Fibroblast of gingiva (primary cell): ENCODE data around the gene CHST10.
"Not testable (repeated sequence)": the region's sequence is repeated elsewhere in the genome, so short reads cannot be mapped to it uniquely, and the experiment has no call there.

Experiments used
- DNase-seq: peaks from one replicate; pipeline ENCODE4 v3.0.0-alpha.2; 2011; ENCODE audit warnings: low read depth

The CHST10 gene

GRCh38 chr2:100416935-100417710, at the start of gene CHST10:
CHST10 (minus strand) TSS chr2:100417668; CDS start chr2:100406675, 10,993 bp downstream.
- peak; percentile 43 for DNase-seq

GRCh38 chr2:100460904-100461530, 43.5 kb upstream of the CHST10 start:
- DNase-seq: no peak

DNA sequence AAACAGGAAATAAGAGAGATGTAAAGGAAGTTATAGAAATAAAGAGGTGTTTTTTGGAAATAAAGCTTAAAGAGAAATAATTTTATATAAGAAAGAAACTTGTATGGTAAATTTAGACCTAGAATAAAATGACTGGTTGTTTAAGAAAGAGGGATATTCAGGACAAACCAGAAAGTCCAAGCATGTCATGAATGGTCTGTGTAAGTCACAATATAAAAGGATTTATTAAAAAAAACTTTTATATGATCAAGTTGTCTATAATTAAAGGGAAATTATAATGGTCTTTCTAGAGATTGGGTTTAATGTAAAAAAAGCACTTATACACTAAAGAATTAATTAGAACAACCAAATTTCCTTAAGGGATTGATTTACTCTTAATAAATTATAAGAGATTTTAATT, 38.9 kb upstream of the CHST10 start:
- not testable (repeated sequence) for DNase-seq

DNA sequence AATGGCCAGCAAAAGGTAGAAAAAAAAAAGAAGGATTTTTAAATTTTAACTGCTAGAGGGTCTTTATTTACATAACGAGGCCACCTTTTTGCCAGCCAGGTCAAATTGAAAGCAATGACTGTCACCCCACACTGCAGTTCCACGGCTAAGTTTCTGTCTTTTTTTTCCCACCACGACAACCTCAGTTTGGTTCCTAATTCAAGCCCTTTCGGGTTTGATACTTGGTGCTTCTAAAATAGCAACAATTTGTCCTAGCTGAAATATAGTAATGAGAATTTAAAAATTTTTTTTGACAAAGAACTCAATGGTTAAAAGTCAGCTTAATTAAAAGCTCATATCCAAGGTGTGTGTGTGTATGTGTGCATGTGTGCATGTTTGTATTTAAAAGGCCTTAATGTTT, 36.4 kb upstream of the CHST10 start:
- DNase-seq: no peak

GRCh38 chr2:100451734-100452133, 34.3 kb upstream of the CHST10 start:
- DNase-seq: no peak

DNA sequence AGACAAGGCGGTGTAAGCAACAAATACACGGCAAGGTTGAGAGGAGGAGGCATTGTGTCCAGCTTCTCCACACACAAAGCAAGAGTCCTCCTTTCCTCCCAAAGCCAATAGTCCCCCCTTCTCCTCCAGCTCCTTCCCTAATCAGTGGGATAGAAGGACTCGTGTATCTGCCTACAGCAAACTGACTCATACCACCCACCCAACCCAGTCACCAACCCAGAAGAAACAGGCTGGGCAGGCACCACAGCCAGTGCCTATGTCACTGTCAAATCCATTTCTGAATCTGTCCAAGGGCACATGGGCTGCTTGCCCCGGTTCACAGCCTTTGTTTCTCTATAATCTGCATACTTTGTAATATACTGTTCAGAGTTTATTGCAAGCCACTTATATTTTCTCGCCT, 33.6 kb upstream of the CHST10 start:
- no peak for DNase-seq

- DNase-seq: no peak
Measured at GRCh38 chr2:100446696-100447095, 29.2 kb upstream of the CHST10 start.

- no peak for DNase-seq
Measured at GRCh38 chr2:100437751-100438150, 20.3 kb upstream of the CHST10 start.

DNA sequence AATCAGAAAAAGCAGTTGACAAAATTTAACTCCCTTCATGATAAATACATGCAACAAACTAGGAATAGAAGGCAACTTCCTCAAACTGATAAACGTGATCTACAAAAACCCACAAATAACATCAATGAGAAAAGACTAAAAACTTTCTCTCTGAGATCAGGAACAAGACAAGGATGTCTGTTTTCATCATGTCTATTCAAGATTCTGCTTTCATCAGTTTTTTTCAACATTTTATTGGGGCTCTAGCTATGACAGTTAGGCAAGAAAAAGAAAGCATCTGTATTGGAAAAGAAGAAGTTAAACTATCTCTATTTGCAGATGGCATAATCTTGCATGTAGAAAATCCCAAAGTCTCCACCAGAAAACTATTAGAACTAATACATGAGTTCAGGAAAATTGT, 12.3 kb upstream of the CHST10 start:
- no peak for DNase-seq

DNA sequence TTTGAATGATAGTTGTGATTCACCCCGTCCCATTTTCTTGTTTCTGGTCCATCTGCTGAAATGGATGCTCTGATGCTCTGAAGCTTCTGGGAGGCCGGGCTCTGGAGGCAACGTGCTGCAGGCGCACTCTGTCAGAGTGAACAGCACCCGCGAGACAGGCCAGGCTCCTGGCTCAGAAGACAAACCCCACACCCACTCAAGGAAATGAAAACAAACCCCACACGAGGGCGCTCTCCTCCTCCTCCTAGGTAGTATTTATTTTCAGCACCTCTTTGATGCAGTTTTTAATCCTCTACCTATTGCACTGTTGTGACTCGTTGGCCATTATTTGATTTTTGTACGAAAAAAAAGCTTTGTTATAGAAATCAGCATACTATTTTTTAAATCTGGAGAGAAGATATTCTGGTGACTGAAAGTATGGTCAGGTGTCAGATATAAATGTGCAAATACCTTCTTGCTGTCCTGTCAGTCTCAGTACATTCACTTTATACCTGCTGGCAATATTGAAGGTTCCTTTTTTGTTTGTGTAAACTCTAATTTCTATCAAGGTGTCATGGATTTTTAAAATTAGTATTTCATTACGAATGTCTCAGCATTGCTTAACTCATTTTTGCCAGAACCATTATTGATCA, 10.3 kb upstream of the CHST10 start:
- peak; percentile 9 for DNase-seq

DNA sequence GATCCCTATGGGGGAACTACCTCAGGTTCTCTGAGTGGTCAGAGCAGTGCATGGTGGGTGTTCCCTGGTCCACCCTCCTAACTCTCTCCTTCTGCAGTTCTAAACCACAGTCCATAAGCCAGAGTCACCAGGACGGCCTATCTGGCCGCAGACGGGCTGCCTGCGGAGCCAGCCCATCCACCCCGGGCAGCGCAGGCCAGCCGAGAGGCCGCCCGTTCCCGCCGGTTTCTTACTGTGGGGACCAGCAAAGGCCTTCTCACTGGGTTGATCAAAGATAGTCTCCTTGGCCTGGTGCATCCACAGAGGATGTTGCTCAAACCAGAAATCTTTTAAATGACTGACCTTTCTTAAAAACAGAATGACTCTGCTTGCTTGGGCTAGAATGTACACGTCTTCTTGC, 9.6 kb upstream of the CHST10 start:
- no peak for DNase-seq

GRCh38 chr2:100426384-100426720, 8.9 kb upstream of the CHST10 start:
- no peak for DNase-seq

- no peak for DNase-seq
Measured at GRCh38 chr2:100425573-100426383, 8.3 kb upstream of the CHST10 start.

- DNase-seq: no peak
Measured at GRCh38 chr2:100425107-100425506, 7.6 kb upstream of the CHST10 start.

DNA sequence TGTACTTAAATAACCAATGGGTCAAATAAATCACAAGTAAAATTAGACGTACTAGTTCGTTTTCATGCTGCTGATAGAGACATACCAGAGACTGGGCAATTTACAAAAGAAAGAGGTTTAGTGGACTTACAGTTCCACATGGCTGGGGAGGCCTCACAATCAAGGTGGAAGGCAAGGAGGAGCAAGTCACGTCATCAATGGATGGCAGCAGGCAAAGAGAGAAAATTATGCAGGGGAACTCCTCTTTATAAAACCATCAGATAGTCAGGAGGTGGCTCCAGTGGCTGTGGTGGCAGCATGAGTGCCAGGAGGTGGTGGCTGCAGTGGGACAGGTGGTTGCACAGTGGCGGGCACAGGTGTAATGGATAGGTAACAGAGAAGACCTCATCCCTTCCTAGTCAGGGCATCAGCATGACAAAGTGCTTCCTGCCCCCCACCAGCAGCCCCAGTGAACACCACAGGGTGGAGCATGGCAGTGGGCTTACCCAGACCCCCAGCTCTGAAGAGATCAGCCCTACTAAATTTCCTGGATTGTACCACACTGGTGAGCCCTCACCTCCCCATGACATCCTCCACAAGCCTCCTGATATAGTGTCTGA, 6.9 kb upstream of the CHST10 start:
- no peak for DNase-seq

DNA sequence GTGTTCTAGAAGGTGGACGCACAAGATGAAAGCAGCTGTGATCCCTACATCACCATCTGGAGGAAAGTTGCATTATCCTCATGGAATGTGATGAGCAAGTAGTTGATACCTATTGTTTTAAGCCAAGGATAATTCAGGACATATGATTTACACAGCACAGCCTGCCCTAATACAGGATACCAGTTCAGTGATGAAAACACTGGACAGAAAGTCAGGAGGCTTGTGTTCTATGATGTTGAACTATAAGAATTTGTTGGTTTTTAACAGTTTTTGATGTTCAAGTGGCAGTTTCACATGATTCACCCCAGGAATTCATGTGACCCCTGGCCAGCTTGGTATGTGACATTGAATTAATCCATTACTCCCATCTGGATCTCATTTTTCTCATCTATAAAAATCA, 6.2 kb upstream of the CHST10 start:
- peak; percentile 3 for DNase-seq

- DNase-seq: peak; percentile 9
Measured at GRCh38 chr2:100422320-100423055, 5.0 kb upstream of the CHST10 start.

- no peak for DNase-seq
Measured at GRCh38 chr2:100419915-100420314, 2.4 kb upstream of the CHST10 start.

GRCh38 chr2:100418406-100418962, 1.0 kb upstream of the CHST10 start:
- no peak for DNase-seq

DNA sequence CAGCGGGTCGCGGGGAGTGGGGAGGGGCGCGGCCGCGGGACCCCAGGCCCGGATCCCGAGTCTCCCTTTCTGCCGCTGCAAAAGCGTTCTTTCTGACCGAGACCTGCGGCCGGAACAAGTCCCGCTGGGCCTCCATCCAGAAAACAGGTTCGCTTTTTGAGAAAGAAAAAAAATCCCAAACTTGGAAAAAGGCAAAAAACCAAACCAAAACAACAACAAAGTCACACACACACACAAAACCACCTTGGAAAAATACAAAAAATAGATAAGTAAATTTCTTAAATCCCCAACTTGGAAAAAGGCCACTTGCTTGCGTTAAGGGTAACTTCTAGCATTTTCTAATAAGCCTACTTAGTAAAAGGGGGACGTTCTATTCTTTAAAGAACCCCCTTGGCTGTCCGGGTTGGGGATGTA, 250 bp upstream of the CHST10 start:
- DNase-seq: no peak

DNA sequence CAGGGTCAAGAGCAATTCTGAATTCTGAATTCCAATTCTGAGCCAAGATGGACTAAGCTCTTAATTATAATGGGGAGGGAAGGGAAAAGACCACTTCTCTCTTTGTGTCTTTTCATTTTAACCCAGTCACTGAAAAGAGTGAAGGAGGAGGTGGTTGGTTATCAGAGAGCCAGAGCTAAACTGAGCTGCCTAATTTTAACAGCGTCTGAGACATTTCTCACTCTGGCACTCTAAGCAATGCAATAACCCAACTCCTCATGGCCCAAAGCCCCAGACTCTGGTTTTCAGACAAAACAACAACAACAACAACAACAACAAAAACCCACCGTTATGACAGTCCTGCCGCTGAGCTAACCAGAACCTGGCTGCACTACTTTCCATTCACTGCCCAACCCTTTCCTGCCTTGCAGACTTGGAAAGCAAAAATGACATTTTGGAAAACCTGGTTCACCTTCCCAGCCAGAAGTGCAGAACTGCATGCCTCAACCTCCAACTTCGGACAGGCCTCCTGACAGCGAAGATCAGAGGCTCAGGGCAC, 1.0 kb downstream of the CHST10 start:
- DNase-seq: no peak
